ENCODE measurements around the gene STARD8. TPM values are rescaled to one million over a fixed set of nuclear protein-coding genes. Genes with fewer than 3 reads are reported as not detected.

Gene STARD8
- total and polyA plus RNA-seq, 2 donors (not counting 3 experiments of a cell fraction or from before 2014, with no cell fraction given), result 6.8 to 14.8 TPM

- no peaks in the 10 kb centered on the region for H3K9me3 ChIP-seq (replicated peaks; ENCODE audit: control insufficient read depth, insufficient read depth, low read length)
- peak overlapping the region; percentile 48 for H3K9ac ChIP-seq (replicated peaks; ENCODE audit: extremely low read depth, insufficient read depth, low read length)
- FAIRE-seq (peak; percentile 96), DNase-seq (ENCODE audit: low read depth, low spot score) (peak; percentile 59)
- H3K4me2 ChIP-seq (ENCODE audit: insufficient read depth, low read length), result peak overlapping the region; percentile 75
- H4K20me1 ChIP-seq (replicated peaks; ENCODE audit: control insufficient read depth, extremely low read depth, insufficient read depth, low read length), result no peaks in the 10 kb centered on the region
- no peaks in the 10 kb centered on the region for H3K36me3 ChIP-seq (ENCODE audit: control insufficient read depth in 2 of 2, extremely low read depth in 1 of 2, insufficient read depth in 2 of 2, low read length in 2 of 2)
- peaks cover 71% of the 10 kb centered on the region for H3K79me2 ChIP-seq (ENCODE audit: control insufficient read depth, insufficient read depth, low read length)
- TF ChIP-seq GATA2 (IDR thresholded peaks at IDR 0.05; ENCODE audit: insufficient read depth, insufficient read length, low read depth, low read length), result peak; percentile 43
- peak; percentile 64 for TF ChIP-seq FOS (IDR thresholded peaks at IDR 0.05; ENCODE audit: borderline replicate concordance, insufficient read depth, low read length)
- TF ChIP-seq POLR2A (IDR thresholded peaks at IDR 0.05; ENCODE audit: low read depth, low read length), result no peak
- no peak for TF ChIP-seq POLR2AphosphoS5 (IDR thresholded peaks at IDR 0.05; ENCODE audit: insufficient read depth, low read depth, low read length)
- TF ChIP-seq JUN (IDR thresholded peaks at IDR 0.05; ENCODE audit: borderline replicate concordance, insufficient read depth, insufficient read length, low read depth), result peak; percentile 25
- no TSS peak for BruUV-seq (replicated peaks)
- CTCF ChIA-PET, result interaction anchor here (1.1 to 1.4 kb wide), 2 partner anchors 14 to 101 kb away, joined by 3 to 4 read pairs; no protein-coding TSS in a partner anchor
- intact Hi-C loops (cut with micrococcal nuclease) (no loop called here), dilution Hi-C loops (cut with MboI; ENCODE audit: extremely low pct_ligation_motif_present, low sequenced_read_pairs) (no loop called here)
- POLR2A ChIA-PET, result no interaction called here
- H3K4me1 ChIP-seq (ENCODE audit: control insufficient read depth, extremely low read depth, insufficient read depth, low read length), result peaks cover 65% of the 10 kb centered on the region
- H3K27me3 ChIP-seq (ENCODE audit: control insufficient read depth in 2 of 2, insufficient read depth in 2 of 2, low read length in 2 of 2), result no peaks in the 10 kb centered on the region
- no peaks in the 10 kb centered on the region for H3K9me1 ChIP-seq (replicated peaks; ENCODE audit: control insufficient read depth, extremely low read depth, insufficient read depth, low read length)
- H3K4me3 ChIP-seq (replicated peaks in 1 of 3; ENCODE audit: insufficient read depth in 1 of 3, low read depth in 1 of 3, low read length in 3 of 3), result no peak overlapping the region
- H3K27ac ChIP-seq (ENCODE audit: insufficient read depth, low read depth, low read length), result peak overlapping the region; percentile 93
- peak overlapping the region; percentile 61 for H2AFZ ChIP-seq (ENCODE audit: low read depth, low read length)
These were observed 52.7 kb downstream of the STARD8 start for GRCh38 chrX:68699960-68700746.

GRCh38 chrX:68703369-68703768, 55.9 kb downstream of the STARD8 start:
- ChIA-PET POLR2A (no interaction called here), CTCF (no interaction called here)
- H3K9ac ChIP-seq (replicated peaks; ENCODE audit: extremely low read depth, insufficient read depth, low read length), result no peak overlapping the region
- no peak for TF ChIP-seq POLR2A (IDR thresholded peaks at IDR 0.05; ENCODE audit: low read depth, low read length)
- no peak for TF ChIP-seq POLR2AphosphoS5 (IDR thresholded peaks at IDR 0.05; ENCODE audit: insufficient read depth, low read depth, low read length)
- TF ChIP-seq CTCF (IDR thresholded peaks at IDR 0.05; ENCODE audit: extremely low read depth in 1 of 2, insufficient read depth in 1 of 2, low read depth in 1 of 2, low read length in 2 of 2), result no peak
- TF ChIP-seq JUN (IDR thresholded peaks at IDR 0.05; ENCODE audit: borderline replicate concordance, insufficient read depth, insufficient read length, low read depth), result no peak
- no peak for TF ChIP-seq EZH2 (IDR thresholded peaks at IDR 0.05; ENCODE audit: borderline replicate concordance, low read depth, low read length, severe bottlenecking)
- TF ChIP-seq GATA2 (IDR thresholded peaks at IDR 0.05; ENCODE audit: insufficient read depth, insufficient read length, low read depth, low read length), result no peak
- TF ChIP-seq FOS (IDR thresholded peaks at IDR 0.05; ENCODE audit: borderline replicate concordance, insufficient read depth, low read length), result no peak
- peaks cover 34% of the 10 kb centered on the region for H3K4me1 ChIP-seq (ENCODE audit: control insufficient read depth, extremely low read depth, insufficient read depth, low read length)
- no peaks in the 10 kb centered on the region for H3K9me1 ChIP-seq (replicated peaks; ENCODE audit: control insufficient read depth, extremely low read depth, insufficient read depth, low read length)
- no peak overlapping the region for H3K4me3 ChIP-seq (replicated peaks in 1 of 3; ENCODE audit: insufficient read depth in 1 of 3, low read depth in 1 of 3, low read length in 3 of 3)
- H3K27me3 ChIP-seq (ENCODE audit: control insufficient read depth in 2 of 2, insufficient read depth in 2 of 2, low read length in 2 of 2), result no peaks in the 10 kb centered on the region
- peak overlapping the region; percentile 45 for H3K27ac ChIP-seq (ENCODE audit: insufficient read depth, low read depth, low read length)
- DNase-seq (ENCODE audit: low read depth, low spot score), result no peak
- H3K4me2 ChIP-seq (ENCODE audit: insufficient read depth, low read length), result peak overlapping the region; percentile 16
- no TSS peak for BruUV-seq (replicated peaks)
- intact Hi-C loops (cut with micrococcal nuclease), result no loop called here
- H3K79me2 ChIP-seq (ENCODE audit: control insufficient read depth, insufficient read depth, low read length), result peaks cover 56% of the 10 kb centered on the region
- no peaks in the 10 kb centered on the region for H4K20me1 ChIP-seq (replicated peaks; ENCODE audit: control insufficient read depth, extremely low read depth, insufficient read depth, low read length)
- peak overlapping the region; percentile 3 for H2AFZ ChIP-seq (ENCODE audit: low read depth, low read length)
- dilution Hi-C loops (cut with MboI; ENCODE audit: extremely low pct_ligation_motif_present, low sequenced_read_pairs), result no loop called here
- peak; percentile 90 for FAIRE-seq
- H3K9me3 ChIP-seq (replicated peaks; ENCODE audit: control insufficient read depth, insufficient read depth, low read length), result no peaks in the 10 kb centered on the region
- no peaks in the 10 kb centered on the region for H3K36me3 ChIP-seq (ENCODE audit: control insufficient read depth in 2 of 2, extremely low read depth in 1 of 2, insufficient read depth in 2 of 2, low read length in 2 of 2)
